Right lobe of liver (tissue), 6 donors: Measurements from ENCODE around the gene PHTF1. TPM values are rescaled to one million over a fixed set of nuclear protein-coding genes. Genes with fewer than 3 reads are reported as not detected.

Experiments
- ATAC-seq, 4 donors: fragments of 200-7000 bp; cut with Tn5 transposase; one replicate each; pipeline ENCODE4 v1.9.1; 2020; ENCODE audit warnings: mild to moderate bottlenecking in 4 of 4, moderate library complexity in 4 of 4
- DNase-seq, 3 donors: peaks; one replicate each; pipeline ENCODE4 v3.0.0-alpha.2; 2020
- H3K27ac ChIP-seq, 3 donors: fragments of 200-600 bp; one replicate each; pipeline ENCODE4 v1.8.0; 2022
- H3K27me3 ChIP-seq, 2 donors: fragments of 200-600 bp; one replicate each; pipeline ENCODE4 v1.8.0; 2022
- H3K36me3 ChIP-seq, 4 donors: fragments of 200-600 bp; sonication (generic) in 1 of 4; one replicate each; pipeline versions ENCODE4 v1.5.1 to v1.8.0; 2017 to 2022; ENCODE audit warnings: control low read depth in 1 of 4
- H3K4me1 ChIP-seq, 4 donors: fragments of 200-600 bp; sonication (generic) in 1 of 4; one replicate each; pipeline versions ENCODE4 v1.5.1 to v1.8.0; 2017 to 2022; ENCODE audit warnings: control low read depth in 1 of 4
- H3K4me3 ChIP-seq, 3 donors: fragments of 200-600 bp; one replicate each; pipeline ENCODE4 v1.8.0; 2022
- H3K9me3 ChIP-seq, 4 donors: fragments of 200-600 bp; sonication (generic) in 1 of 4; one replicate each; pipeline versions ENCODE4 v1.5.1 to v1.8.0; 2017 to 2022; ENCODE audit warnings: control low read depth in 1 of 4
- POLR2A ChIP-seq: fragments of 450-650 bp; IDR thresholded peaks from one replicate; pipeline ENCODE4 v1.6.1; 2017; ENCODE audit warnings: antibody characterized with exemption, mild to moderate bottlenecking
- WGBS: methylation state at CpG from one replicate; pipeline ENCODE4 v1.1.6; 2018; ENCODE audit warnings: low coverage, low lambda C conversion rate; ENCODE audit not compliant: insufficient coverage; ENCODE audit errors: missing lambda C conversion rate; 5-methylcytosine and 5-hydroxymethylcytosine counted together
- intact Hi-C, 2 donors: fragments of 100-400 bp; cut with DNase I; formaldehyde crosslinking; loops; one replicate each; pipeline versions ENCODE4 v1.11.2 to v1.14.1; 2022
- long read RNA-seq: library from polyadenylated mRNA; unstranded; transcript quantifications from one replicate; pipeline ENCODE4 v2.0.0, GENCODE V29; 2019
- total RNA-seq, 6 experiments: library from RNA; depleted of rRNA in 2 of 6; stranded (reverse); fragments of >200 nt in 2 of 6; fragmentation: NEBNext Ultra II Directional in 3 of 6; extraction: Animal tissue kit (Norgen Biotek cat#: 25700) in 3 of 6; gene quantifications; one replicate each; pipeline versions ENCODE4 v1.1.0 to v1.2.4, GENCODE V29; 2016 to 2023
- TF ChIP-seq, protein P1 (sequence below), 4 donors: fragments of 200-600 bp in 3 of 4; fragments of 450-650 bp in 1 of 4; IDR thresholded peaks; one replicate each; pipeline versions ENCODE4 v1.5.1 to v1.8.0; 2016 to 2022; ENCODE audit warnings: antibody characterized with exemption in 4 of 4, mild to moderate bottlenecking in 2 of 4
- donor health status: DM: no; HTN: yes; CAD: no.
- donor health status: DM: no; HTN: no; CAD: no.
- donor health status: DM: no; HTN: no; CAD: no.
- donor health status: DM: no; HTN: yes; CAD: no.
- donor health status: DM: no; HTN: yes; CAD: no.

Gene PHTF1
- 1 to 10 TPM; 4.7 to 8.7 (median 6.1) TPM for total RNA-seq
- long read RNA-seq = 0 reads

DNA sequence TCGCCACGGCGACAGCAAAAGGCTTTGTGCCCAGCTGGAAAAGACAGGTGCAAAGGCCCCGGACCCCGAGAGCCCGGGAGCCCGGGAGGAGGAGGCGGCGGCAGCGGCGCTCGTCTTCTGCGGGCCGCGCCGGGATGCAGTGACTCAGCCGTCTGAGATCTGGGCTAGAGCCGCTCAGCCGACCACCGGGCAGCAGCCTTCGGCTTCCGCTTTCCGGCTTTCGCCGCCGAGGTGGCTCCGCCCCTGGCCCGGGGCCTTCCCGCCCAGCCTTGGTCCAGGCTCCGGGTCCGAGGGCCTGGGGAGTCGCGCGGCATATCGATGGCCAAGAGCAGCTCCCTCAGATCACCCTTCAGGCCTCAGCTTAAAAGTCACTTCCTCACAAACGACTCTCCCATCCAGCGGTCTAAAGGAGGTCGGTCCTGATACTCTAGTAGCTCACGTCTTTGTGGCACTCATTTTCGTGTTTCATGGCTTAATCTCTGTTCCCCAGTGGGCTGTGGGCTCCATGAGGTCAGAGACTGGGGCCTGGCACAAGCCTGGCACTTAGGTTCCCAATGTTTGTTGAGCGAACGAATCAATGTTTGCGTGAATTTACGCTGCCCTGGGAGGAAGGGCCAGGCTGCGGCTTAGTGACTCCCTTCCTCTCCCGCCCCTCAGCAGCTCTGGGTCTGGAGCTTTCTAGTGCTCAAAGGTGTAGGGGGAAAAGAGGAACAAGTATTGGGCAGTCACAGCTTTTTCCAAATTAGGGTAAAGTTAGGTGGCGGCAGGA is at the start of gene PHTF1:
Gene PHTF1 (minus strand): TSS at position 154 of the 769 bp plus-strand sequence. CDS start 783 bp downstream, outside the sequence.
- intact Hi-C loops = no loop called here
- ATAC-seq = peak; percentile 77 to 87 (median 83)
- WGBS = under 1% methylated on average over 11 of the region's 47 CpGs

DNA sequence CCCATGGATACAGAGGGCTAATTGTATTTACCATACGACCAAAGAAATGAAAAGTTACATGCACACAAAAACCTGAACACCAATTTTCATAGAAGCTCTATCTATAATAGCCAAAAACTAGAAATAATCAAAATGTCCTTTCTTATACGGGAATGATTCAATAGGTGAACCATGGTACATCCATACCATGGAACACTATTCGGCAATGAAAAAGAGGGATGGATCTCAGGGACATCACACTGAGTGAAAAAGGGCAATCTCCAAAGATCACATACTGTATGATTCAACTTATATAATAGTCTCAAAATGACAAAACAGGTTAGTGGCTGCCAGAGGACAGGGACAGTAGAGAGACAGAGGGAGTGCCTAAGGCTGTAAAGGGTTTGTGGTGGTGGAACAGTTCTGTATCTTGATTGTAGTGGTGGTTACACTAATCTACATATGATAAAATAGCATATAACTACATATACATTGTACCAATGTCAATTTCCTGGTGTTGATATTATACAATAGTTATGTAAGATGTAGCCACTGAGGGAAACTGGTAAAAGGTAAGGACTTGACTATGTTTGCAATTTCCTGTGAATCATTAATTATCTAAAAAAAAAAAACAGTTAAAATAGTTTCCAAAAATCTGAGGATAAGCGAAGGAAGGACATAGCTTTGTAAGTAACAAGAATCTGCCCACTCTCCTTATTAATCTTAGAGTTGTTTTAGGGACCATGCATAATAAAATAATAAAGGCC is 49.3 kb upstream of the PHTF1 start:
- intact Hi-C loops = no loop called here
- TF ChIP-seq, protein P1, sequence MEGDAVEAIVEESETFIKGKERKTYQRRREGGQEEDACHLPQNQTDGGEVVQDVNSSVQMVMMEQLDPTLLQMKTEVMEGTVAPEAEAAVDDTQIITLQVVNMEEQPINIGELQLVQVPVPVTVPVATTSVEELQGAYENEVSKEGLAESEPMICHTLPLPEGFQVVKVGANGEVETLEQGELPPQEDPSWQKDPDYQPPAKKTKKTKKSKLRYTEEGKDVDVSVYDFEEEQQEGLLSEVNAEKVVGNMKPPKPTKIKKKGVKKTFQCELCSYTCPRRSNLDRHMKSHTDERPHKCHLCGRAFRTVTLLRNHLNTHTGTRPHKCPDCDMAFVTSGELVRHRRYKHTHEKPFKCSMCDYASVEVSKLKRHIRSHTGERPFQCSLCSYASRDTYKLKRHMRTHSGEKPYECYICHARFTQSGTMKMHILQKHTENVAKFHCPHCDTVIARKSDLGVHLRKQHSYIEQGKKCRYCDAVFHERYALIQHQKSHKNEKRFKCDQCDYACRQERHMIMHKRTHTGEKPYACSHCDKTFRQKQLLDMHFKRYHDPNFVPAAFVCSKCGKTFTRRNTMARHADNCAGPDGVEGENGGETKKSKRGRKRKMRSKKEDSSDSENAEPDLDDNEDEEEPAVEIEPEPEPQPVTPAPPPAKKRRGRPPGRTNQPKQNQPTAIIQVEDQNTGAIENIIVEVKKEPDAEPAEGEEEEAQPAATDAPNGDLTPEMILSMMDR (IDR thresholded peaks at IDR 0.05) = no peak
- no peak for TF ChIP-seq POLR2A
- Histone ChIP-seq H3K4me1 (peaks cover 0 to 38% (median 10%) of the 10 kb centered on the region in 4 donors), H3K4me3 (no peak overlapping the region), H3K36me3 (no peaks in the 10 kb centered on the region), H3K27me3 (no peaks in the 10 kb centered on the region), H3K27ac (no peak overlapping the region), H3K9me3 (no peaks in the 10 kb centered on the region)
- DNase-seq = no peak
- 71% methylated on average over 4 of the region's 4 CpGs for WGBS
- ATAC-seq = no peak

More for the DNA sequence above, at the start of gene PHTF1:
- TF ChIP-seq, protein P1 (IDR thresholded peaks at IDR 0.05) = no peak
- TF ChIP-seq POLR2A = peak; percentile 71
- DNase-seq = peak; percentile 80 to 86 (median 82)
- peaks cover 0 to 11% (median 0%) of the 10 kb centered on the region in 4 donors for H3K4me1 ChIP-seq
- no peaks in the 10 kb centered on the region for H3K9me3 ChIP-seq
- H3K4me3 ChIP-seq = peak within 1 kb of the TSS; percentile 76 to 94 (median 85)
- no peaks in the 10 kb centered on the region for H3K27me3 ChIP-seq
- H3K36me3 ChIP-seq = peaks cover 0 to 6% (median 0%) of the 10 kb centered on the region in 4 donors
- peak within 1 kb of the TSS; percentile 79 to 96 (median 96) for H3K27ac ChIP-seq

DNA sequence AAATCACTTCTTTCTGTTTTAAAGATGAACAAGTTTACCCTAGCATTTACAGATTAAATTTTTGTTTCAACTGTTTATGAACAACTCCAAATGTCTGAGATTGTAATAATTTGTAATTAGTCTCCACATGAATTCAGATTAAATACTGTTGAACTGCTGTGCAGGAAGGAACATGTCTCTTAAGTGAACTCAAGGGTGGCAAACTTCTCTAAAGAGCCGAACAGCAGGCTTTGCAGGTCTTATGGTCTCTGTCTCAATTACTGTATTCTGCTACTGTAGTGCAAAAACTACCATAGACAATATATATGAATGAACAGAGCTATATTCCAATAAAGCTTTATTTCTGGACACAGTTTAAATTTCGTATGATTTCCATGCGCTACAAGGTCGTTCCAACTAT is 46.4 kb upstream of the PHTF1 start:
- TF ChIP-seq POLR2A = no peak
- TF ChIP-seq, protein P1 (IDR thresholded peaks at IDR 0.05) = no peak
- no peak for DNase-seq
- Histone ChIP-seq H3K36me3 (no peaks in the 10 kb centered on the region), H3K4me3 (no peak overlapping the region), H3K27ac (no peak overlapping the region), H3K4me1 (peaks cover 0 to 32% (median 10%) of the 10 kb centered on the region in 4 donors), H3K27me3 (no peaks in the 10 kb centered on the region), H3K9me3 (no peaks in the 10 kb centered on the region)
- intact Hi-C loops = no loop called here
- ATAC-seq = no peak
- WGBS = 93% methylated on average over 4 of the region's 4 CpGs

DNA sequence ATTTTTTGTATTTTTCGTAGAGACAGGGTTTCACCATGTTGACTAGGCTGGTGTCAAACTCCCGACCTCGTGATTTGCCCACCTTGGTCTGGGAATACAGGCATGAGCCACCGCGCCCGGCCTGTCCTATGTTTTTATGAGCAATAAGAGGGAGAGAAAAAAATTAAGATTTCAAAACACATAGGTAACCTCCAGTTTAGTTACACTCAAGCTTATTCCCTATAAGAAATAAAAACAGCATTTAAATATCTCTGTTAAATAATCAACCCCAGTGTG is 45.9 kb upstream of the PHTF1 start:
- ATAC-seq = no peak
- H3K27ac ChIP-seq = peak overlapping the region in 1 of 3 donors; percentile 38
- no peaks in the 10 kb centered on the region for H3K36me3 ChIP-seq
- WGBS = 93% methylated on average over 6 of the region's 6 CpGs
- H3K27me3 ChIP-seq = no peaks in the 10 kb centered on the region
- DNase-seq = no peak
- H3K4me3 ChIP-seq = no peak overlapping the region
- no peak for TF ChIP-seq POLR2A
- TF ChIP-seq, protein P1 (IDR thresholded peaks at IDR 0.05) = no peak
- H3K9me3 ChIP-seq = no peaks in the 10 kb centered on the region
- peaks cover 0 to 28% (median 10%) of the 10 kb centered on the region in 4 donors for H3K4me1 ChIP-seq
- intact Hi-C loops = no loop called here
